SK-N-SH (cell line): ENCODE results near the gene SELENOK. TPM values are rescaled to one million over a fixed set of nuclear protein-coding genes. Genes with fewer than 3 reads are reported as not detected.

Experiments used
- CTCF ChIA-PET: fragments of 300-600, 350-600 bp; formaldehyde crosslinking; extraction: SDS; loops from one replicate; lab custom pipeline; 2021; lab: Yijun Ruan, JAX
- POLR2A ChIA-PET: fragments of 350-600 bp; sonication (Branson Sonifier 250); formaldehyde crosslinking; extraction: SDS; loops from one replicate; lab custom pipeline; 2020; ENCODE audit warnings: antibody characterized with exemption, inconsistent platforms; lab: Yijun Ruan, JAX
- DNase-seq: peaks from one replicate; pipeline ENCODE4 v3.0.0; 2012
- H2AFZ ChIP-seq: fragments of 200-600 bp; sonication (generic); 2 replicates; pipeline ENCODE4 v1.8.1; 2016; ENCODE audit warnings: antibody characterized with exemption, mild to moderate bottlenecking, low read depth
- H3F3A ChIP-seq: fragments of 200-600 bp; sonication (generic); replicated peaks from 2 replicates; pipeline ENCODE3; 2016; ENCODE audit warnings: antibody characterized with exemption, mild to moderate bottlenecking; ENCODE audit not compliant: insufficient read depth
- H3K27ac ChIP-seq, 2 experiments: fragments of 200-500 bp in 1 of 2; fragments of 200-600 bp in 1 of 2; sonication (Bioruptor generic) in 1 of 2; sonication (generic), shearing (Covaris generic) in 1 of 2; 2 replicates each; pipeline versions ENCODE4 v1.5.1 to v1.6.1; 2014 to 2016; ENCODE audit warnings: low read depth in 2 of 2, inconsistent platforms in 1 of 2, low read length in 1 of 2, mild to moderate bottlenecking in 1 of 2, mixed read lengths in 1 of 2
- H3K27me3 ChIP-seq: fragments of 200-600 bp; sonication (generic), shearing (Covaris generic); 2 replicates; pipeline ENCODE4 v1.6.1; 2016; ENCODE audit warnings: mixed run types; ENCODE audit not compliant: insufficient read depth
- H3K36me3 ChIP-seq, 2 experiments: fragments of 200-500 bp in 1 of 2; fragments of 200-600 bp in 1 of 2; sonication (Bioruptor generic) in 1 of 2; sonication (generic) in 1 of 2; replicated peaks in 1 of 2; 2 replicates each; pipeline versions ENCODE3 to v1.5.1; 2014 to 2016; ENCODE audit warnings: low read length in 1 of 2, mild to moderate bottlenecking in 1 of 2; ENCODE audit not compliant: insufficient read depth in 2 of 2, control insufficient read depth in 1 of 2
- H3K4me1 ChIP-seq, 2 experiments: fragments of 200-500 bp in 1 of 2; fragments of 200-600 bp in 1 of 2; sonication (Bioruptor generic) in 1 of 2; sonication (generic), shearing (Covaris generic) in 1 of 2; 2 replicates each; pipeline versions ENCODE4 v1.5.1 to v1.6.1; 2014 to 2016; ENCODE audit warnings: low read depth in 1 of 2, low read length in 1 of 2, mixed run types in 1 of 2; ENCODE audit not compliant: insufficient read depth in 2 of 2, control insufficient read depth in 1 of 2
- H3K4me2 ChIP-seq: fragments of 200-600 bp; sonication (generic), shearing (Covaris generic); 2 replicates; pipeline ENCODE4 v1.6.1; 2017; ENCODE audit warnings: mixed run types
- H3K4me3 ChIP-seq, 2 experiments: fragments of 200-500 bp in 1 of 2; fragments of 200-600 bp in 1 of 2; sonication (Bioruptor generic) in 1 of 2; sonication (generic), shearing (Covaris generic) in 1 of 2; 2 replicates each; pipeline versions ENCODE4 v1.5.1 to v1.8.1; 2014 to 2016; ENCODE audit warnings: low read depth in 2 of 2, inconsistent platforms in 1 of 2, low read length in 1 of 2, mild to moderate bottlenecking in 1 of 2, mixed read lengths in 1 of 2, moderate library complexity in 1 of 2
- H3K79me2 ChIP-seq: fragments of 200-600 bp; sonication (generic); 2 replicates; pipeline ENCODE4 v1.8.1; 2017; ENCODE audit warnings: mild to moderate bottlenecking; ENCODE audit not compliant: insufficient read depth
- H3K9ac ChIP-seq: fragments of 200-600 bp; sonication (generic); 2 replicates; pipeline ENCODE4 v1.6.1; 2017; ENCODE audit warnings: mixed run types
- H3K9me2 ChIP-seq: fragments of 200-600 bp; sonication (generic); 2 replicates; pipeline ENCODE4 v1.6.1; 2017; ENCODE audit warnings: mixed run types
- H3K9me3 ChIP-seq: fragments of 200-600 bp; sonication (generic); 2 replicates; pipeline ENCODE4 v1.6.1; 2017; ENCODE audit warnings: mixed run types, mild to moderate bottlenecking, moderate library complexity
- H4K20me1 ChIP-seq: fragments of 200-600 bp; sonication (generic); 2 replicates; pipeline ENCODE4 v1.6.1; 2017; ENCODE audit warnings: mild to moderate bottlenecking, mixed run types; ENCODE audit not compliant: insufficient read depth
- CTCF ChIP-seq: fragments of 200-600 bp; sonication (generic); IDR thresholded peaks from 2 replicates; pipeline ENCODE4 v1.6.1; 2017; ENCODE audit warnings: antibody characterized with exemption, mild to moderate bottlenecking, moderate library complexity
- ELF1 ChIP-seq: IDR thresholded peaks from 2 replicates; pipeline ENCODE4 v1.4.0; 2012
- EZH2phosphoT487 ChIP-seq: fragments of 200-600 bp; sonication (generic); IDR thresholded peaks from 2 replicates; pipeline ENCODE4 v1.6.1; 2017; ENCODE audit warnings: low read depth, mixed run types, mild to moderate bottlenecking, antibody characterized with exemption, moderate library complexity, borderline replicate concordance
- FOSL2 ChIP-seq: IDR thresholded peaks from 2 replicates; pipeline ENCODE4 v1.4.0; 2012; ENCODE audit warnings: low read depth, mild to moderate bottlenecking, moderate library complexity, borderline replicate concordance
- GABPA ChIP-seq: IDR thresholded peaks from 2 replicates; pipeline ENCODE4 v1.4.0; 2012; ENCODE audit warnings: low read depth, mild to moderate bottlenecking
- GATA2 ChIP-seq: sonication (generic); formaldehyde crosslinking; IDR thresholded peaks from 2 replicates; pipeline ENCODE4 v1.5.0; 2020; ENCODE audit warnings: mild to moderate bottlenecking, missing genetic modification reagents
- IRF3 ChIP-seq: fragments of 150-350 bp; IDR thresholded peaks from 2 replicates; pipeline ENCODE4 v1.6.1; 2016; ENCODE audit warnings: mild to moderate bottlenecking, low read depth, low read length
- JUND ChIP-seq: IDR thresholded peaks from 2 replicates; pipeline ENCODE4 v1.4.0; 2012
- MAX ChIP-seq: IDR thresholded peaks from 2 replicates; pipeline ENCODE4 v1.4.0; 2012; ENCODE audit warnings: low read depth
- MEF2A ChIP-seq: IDR thresholded peaks from 2 replicates; pipeline ENCODE4 v1.4.0; 2012; ENCODE audit warnings: low read depth, borderline replicate concordance
- MXI1 ChIP-seq: IDR thresholded peaks from 2 replicates; pipeline ENCODE4 v1.6.1; 2012; ENCODE audit warnings: mild to moderate bottlenecking, low read depth, low read length, improper control_type of control experiment
- NFIC ChIP-seq: IDR thresholded peaks from 2 replicates; pipeline ENCODE4 v1.4.0; 2012; ENCODE audit warnings: borderline replicate concordance
- POLR2AphosphoS5 ChIP-seq: IDR thresholded peaks from 2 replicates; pipeline ENCODE4 v1.6.1; 2012; ENCODE audit warnings: low read depth, low read length
- RAD21 ChIP-seq: IDR thresholded peaks from 2 replicates; pipeline ENCODE4 v1.6.1; 2012; ENCODE audit warnings: mild to moderate bottlenecking, low read length
- SIN3A ChIP-seq: IDR thresholded peaks from 2 replicates; pipeline ENCODE4 v1.6.1; 2012; ENCODE audit warnings: low read depth, mild to moderate bottlenecking, low read length, moderate library complexity, borderline replicate concordance
- SMC3 ChIP-seq: IDR thresholded peaks from 2 replicates; pipeline ENCODE4 v1.6.1; 2012; ENCODE audit warnings: low read depth, low read length, improper control_type of control experiment
- TAF1 ChIP-seq: IDR thresholded peaks from 2 replicates; pipeline ENCODE4 v1.6.1; 2012; ENCODE audit warnings: low read depth, mild to moderate bottlenecking, low read length, moderate library complexity, borderline replicate concordance
- USF1 ChIP-seq: IDR thresholded peaks from 2 replicates; pipeline ENCODE4 v1.4.0; 2012; ENCODE audit warnings: low read depth, borderline replicate concordance
- USF2 ChIP-seq: fragments of 150-350 bp; IDR thresholded peaks from 2 replicates; pipeline ENCODE4 v1.6.1; 2017; ENCODE audit warnings: antibody characterized with exemption, low read length, low read depth, borderline replicate concordance
- YY1 ChIP-seq: IDR thresholded peaks from 2 replicates; pipeline ENCODE4 v1.4.0; 2012; ENCODE audit warnings: low read depth, mild to moderate bottlenecking
- ZBTB33 ChIP-seq: IDR thresholded peaks from 2 replicates; pipeline ENCODE4 v1.4.0; 2012; ENCODE audit warnings: low read depth, borderline replicate concordance
- WGBS: methylation state at CpG from one replicate; pipeline ENCODE4 v1.1.6; 2017; ENCODE audit warnings: low lambda C conversion rate; 5-methylcytosine and 5-hydroxymethylcytosine counted together
- polyA plus RNA-seq, 3 experiments: library from polyadenylated mRNA; depleted of rRNA; stranded (reverse); fragments of >200 nt; gene quantifications; 2 replicates each; pipeline ENCODE4 v1.2.3, GENCODE V29; 2012

Gene SELENOK
- polyA plus RNA-seq, 1 of the 3 experiments (the other 2 are of a cell fraction) = 29.2 TPM

GRCh38 chr3:53890726-53891475, 758 bp downstream of the SELENOK start:
- Histone ChIP-seq H3K27ac (peak overlapping the region; percentile 72 to 81), H4K20me1 (no peaks in the 10 kb centered on the region), H3K27me3 (no peaks in the 10 kb centered on the region), H3K4me3 (peak overlapping the region; percentile 88 to 100), H3K9me2 (no peaks in the 10 kb centered on the region), H3K4me1 (peaks cover 0 to 14% of the 10 kb centered on the region in 2 experiments; a peak in 2 of 4 replicates), H3F3A (peaks cover 7% of the 10 kb centered on the region), H3K36me3 (peaks cover 12 to 19% of the 10 kb centered on the region in 2 experiments), H3K4me2 (peak overlapping the region; percentile 85), H2AFZ (peak overlapping the region; percentile 82; the same call in 1 of the 2 replicates), H3K79me2 (peaks cover 47% of the 10 kb centered on the region), H3K9ac (peak overlapping the region; percentile 78), H3K9me3 (no peaks in the 10 kb centered on the region)
- CTCF ChIA-PET = interaction anchor here (1.0 to 1.5 kb wide), 3 partner anchors 507 to 592 kb away, joined by 3 read pairs; partner anchors contain the start of gene DCP1A
- no peak for TF ChIP-seq EZH2phosphoT487
- no peak for TF ChIP-seq USF1
- TF ChIP-seq IRF3 = no peak
- no peak for TF ChIP-seq ELF1
- no peak for TF ChIP-seq YY1
- no peak for TF ChIP-seq USF2
- no peak for TF ChIP-seq RAD21
- TF ChIP-seq FOSL2 = no peak
- TF ChIP-seq SIN3A = no peak
- no peak for TF ChIP-seq SMC3
- no peak for TF ChIP-seq MEF2A
- no peak for TF ChIP-seq TAF1
- peak; percentile 47 for DNase-seq
- 3% methylated on average over 19 of the region's 21 CpGs for WGBS
- POLR2A ChIA-PET = interaction anchor here (1.6 kb wide), 1 partner anchor 9 kb away, joined by 8 read pairs; the partner anchor contains the start of gene ACTR8

GRCh38 chr3:53888232-53888631, 3.4 kb downstream of the SELENOK start:
- H2AFZ ChIP-seq = no peak overlapping the region
- no peak overlapping the region for H3K27ac ChIP-seq
- 92% methylated on average over 1 of the region's 1 CpG for WGBS
- H3K9me2 ChIP-seq = no peaks in the 10 kb centered on the region
- H3K9ac ChIP-seq = no peak overlapping the region
- H3K4me2 ChIP-seq = no peak overlapping the region
- CTCF ChIA-PET = no interaction called here
- peaks cover 47% of the 10 kb centered on the region for H3K79me2 ChIP-seq
- no peaks in the 10 kb centered on the region for H3K9me3 ChIP-seq
- no peak overlapping the region for H3K4me3 ChIP-seq
- POLR2A ChIA-PET = no interaction called here
- H3K27me3 ChIP-seq = no peaks in the 10 kb centered on the region
- peaks cover 7% of the 10 kb centered on the region for H3F3A ChIP-seq
- peaks cover 29 to 34% of the 10 kb centered on the region in 2 experiments for H3K36me3 ChIP-seq
- H3K4me1 ChIP-seq = peaks cover 0 to 14% of the 10 kb centered on the region in 2 experiments; a peak in 2 of 4 replicates
- H4K20me1 ChIP-seq = no peaks in the 10 kb centered on the region
- DNase-seq = no peak
- TF ChIP-seq RAD21 (no peak), POLR2AphosphoS5 (no peak), NFIC (no peak), MAX (no peak), GATA2 (no peak), GABPA (no peak), JUND (no peak), CTCF (no peak), MXI1 (no peak), ZBTB33 (no peak)
